NCI-H187 treated with DMSO at 0.1 percent for 48 hours (cell line): Measurements from ENCODE around the gene VDR.
"Not testable (repeated sequence)": the region's sequence is repeated elsewhere in the genome, so short reads cannot be mapped to it uniquely, and the experiment has no call there.

ENCODE experiments used
- DNase-seq: peaks from one replicate; lab custom pipeline; 2025; lab: John Stamatoyannopoulos, UW

Gene VDR

DNA sequence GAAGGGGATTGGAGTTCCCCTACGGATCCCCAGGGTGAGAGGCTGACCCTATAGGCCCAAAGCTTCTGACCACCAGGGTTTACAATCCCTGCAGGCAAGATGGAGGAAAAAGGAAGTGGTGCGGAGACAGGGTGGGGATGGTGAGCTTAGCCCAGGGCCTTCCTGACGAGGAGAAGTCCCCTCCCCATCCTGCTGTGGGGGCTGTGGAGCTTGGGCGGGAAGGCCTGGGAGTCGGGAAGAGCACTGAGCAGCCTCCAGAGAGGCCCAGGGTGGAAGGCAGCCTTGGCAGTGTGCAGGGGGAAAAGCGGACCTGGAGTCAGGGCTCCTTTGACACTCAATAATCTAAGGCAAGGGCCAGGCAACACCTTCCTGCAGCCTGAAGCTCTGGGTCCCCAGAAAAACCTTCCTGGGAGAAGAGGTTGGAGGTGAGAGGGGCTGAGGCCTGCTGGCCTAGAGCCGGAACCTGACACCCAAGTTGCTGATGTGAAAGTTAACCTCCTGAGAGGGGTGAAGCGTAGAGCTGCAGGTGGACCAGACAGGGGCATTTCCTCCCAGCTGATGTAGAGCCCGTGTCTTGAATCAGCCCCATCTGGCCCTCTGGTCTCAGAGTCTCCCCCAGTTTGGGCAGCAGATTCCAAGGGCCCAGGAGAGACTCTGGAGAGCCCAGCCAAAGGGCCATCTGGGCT, 91.1 kb downstream of the VDR start:
- no peak for DNase-seq

DNA sequence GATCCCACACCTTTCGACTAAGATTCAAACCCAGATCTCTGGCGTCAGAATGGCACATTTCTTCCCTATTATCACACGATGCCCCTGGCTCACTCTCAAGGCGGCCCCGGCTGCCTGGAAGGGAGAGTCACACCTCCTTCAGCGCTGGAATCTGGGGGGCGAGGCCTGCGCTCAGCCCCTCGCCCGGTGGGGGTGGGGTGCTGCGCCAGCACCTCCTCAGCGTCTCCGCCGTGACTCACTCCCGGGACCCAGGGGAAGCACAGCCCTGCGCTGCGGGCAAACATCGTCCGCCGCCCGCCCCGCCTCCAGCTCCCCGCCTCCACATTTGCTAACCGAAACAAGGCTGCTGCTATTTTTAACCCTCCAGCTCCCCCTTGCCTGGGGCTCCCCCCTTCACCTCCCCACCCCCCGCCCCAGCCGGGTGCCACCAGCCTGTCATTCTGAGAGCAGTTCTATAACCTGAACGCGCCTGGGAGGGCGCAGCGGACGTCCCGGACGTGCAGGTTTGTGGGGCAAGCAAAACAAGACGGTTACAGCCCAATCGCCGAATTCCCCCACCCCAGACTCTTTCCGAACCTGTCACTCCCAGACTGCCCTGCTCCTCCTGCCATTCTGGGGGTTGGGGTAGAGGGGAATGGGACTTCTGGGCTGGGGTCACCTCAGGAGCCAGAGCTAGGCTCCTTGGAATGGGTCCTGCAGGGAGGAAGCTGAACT, 91.8 kb downstream of the VDR start:
- DNase-seq = no peak

DNA sequence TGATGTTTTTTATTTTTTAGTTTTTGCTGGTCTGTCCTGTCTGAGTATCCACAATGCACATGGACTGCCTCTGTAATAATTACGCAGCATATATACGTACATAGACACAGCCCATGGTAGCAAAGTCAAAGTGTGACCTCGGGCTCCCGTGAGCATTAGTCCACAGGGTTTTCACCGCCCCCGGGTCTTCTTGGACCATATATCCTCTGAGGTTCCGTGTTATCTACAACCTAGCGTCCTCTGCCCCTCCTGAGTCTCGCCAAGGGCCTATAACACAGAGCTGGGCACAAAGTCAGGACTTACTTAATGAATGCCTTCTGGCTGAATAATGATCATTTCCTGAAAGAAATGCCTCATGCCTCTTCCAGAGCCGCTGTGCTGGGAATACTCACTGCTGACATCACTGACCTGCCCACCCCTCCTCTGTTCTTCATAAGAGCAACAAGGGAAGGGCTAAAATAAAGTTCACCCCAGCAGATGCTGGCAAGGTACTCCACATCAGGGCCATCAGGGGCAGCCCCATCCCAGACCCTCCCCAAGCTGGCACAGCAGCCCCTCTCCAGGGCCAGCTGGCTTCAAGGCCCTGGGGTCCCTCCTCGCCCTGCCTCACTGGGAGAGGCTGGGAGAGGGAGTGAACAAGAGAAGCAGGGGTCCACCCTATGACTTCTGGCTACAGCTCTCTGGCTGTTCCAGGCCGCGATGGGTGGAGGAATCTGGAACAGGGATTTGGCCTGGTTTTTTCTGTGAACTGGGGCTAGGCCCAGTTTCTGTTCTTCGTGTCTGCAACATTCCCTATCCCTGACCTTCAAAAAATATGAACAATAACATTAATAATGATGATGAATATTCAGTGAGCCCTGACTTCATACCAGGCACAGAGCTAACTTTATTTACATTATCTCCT, 93.0 kb downstream of the VDR start:
- no peak for DNase-seq

DNA sequence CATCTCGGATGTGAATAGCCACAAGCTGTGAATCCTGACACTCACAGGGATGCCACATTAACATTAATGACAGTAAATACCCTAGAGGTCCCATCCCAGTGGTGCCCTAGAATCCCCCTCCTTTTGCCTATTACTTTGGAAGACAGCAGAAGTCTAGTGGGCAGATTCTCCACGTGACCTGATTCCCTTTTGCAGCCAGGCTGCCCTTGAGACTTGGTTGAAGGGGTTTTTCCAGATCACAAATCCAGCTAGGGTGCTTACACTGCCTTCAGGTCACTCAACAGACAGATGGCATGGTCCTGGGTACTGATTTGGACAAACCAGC, 93.8 kb downstream of the VDR start:
- DNase-seq = no peak

DNA sequence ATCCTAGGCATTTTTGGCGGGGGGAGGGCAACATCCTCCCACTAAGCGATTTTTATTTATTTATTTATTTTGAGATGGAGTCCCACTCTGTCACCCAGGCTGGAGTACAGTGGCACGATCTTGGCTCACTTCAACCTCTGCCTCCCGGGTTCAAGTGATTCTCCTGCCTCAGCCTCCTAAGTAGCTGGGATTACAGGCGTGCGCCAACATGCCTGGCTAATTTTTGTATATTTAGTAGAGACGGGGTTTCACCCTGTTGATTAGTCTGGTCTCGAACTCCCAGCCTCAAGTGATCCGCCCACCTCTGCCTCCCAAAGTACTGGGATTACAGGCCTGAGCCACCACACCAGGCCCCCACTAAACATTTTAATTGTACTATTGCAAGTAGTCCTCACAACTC, 95.3 kb downstream of the VDR start:
- not testable (repeated sequence) for DNase-seq

DNA sequence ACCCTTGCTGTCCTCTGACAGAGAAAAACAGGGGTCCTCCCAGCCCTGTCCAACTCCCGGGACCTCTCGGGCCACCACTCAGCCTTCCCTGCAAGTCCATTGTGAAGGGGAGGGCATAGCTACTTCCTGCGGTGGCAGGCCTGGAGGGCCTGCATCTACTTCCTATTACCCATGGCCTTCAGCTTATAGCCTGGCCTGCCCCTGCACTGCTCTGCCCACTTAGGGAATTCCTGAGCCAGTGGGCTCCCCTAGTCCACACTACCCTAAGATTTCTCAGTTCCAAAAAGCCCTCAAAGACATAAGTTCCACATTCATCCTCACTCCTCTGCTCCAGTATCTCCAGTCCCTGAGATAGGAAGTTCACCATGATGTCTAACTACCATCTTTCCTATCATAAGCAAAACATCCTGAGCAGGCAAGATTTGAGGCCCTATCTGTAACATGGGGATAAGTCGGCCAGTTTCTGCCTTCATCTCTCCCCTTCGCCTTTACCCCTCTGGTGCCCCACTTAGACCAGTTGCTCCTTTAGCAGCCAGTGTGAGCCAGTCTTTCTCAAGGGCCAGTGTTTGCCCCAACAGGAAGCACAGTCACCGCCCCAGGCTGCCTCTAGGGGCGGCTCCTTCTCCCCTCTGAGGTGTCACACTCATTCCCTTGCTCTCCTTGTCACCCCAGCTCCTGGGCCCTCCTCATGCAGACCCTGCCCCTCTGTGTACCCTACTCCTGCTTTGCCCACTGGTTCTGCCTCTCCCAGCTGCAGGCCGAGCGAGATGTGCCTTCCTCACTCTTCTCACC, 96.0 kb downstream of the VDR start:
- DNase-seq = no peak

DNA sequence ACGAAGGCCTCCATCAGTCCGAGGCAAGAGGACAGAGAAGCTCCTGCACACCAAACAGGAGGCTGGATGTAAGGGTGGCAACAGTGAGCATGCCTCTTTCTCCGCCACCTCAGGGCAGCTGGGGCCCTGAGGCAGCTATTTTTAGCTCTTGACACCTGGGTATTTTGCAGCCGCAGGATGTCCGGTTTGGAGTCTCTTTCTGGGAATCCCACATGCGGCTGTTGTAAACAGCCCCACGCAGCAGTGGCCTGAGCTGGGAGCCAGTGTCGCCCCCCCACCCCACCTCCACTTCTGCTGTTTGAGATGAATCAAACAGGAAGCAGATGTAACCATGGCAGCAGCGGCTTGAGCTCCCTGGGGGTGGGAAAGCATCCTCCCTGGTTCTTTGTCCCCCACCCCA, 96.7 kb downstream of the VDR start:
- no peak for DNase-seq

DNA sequence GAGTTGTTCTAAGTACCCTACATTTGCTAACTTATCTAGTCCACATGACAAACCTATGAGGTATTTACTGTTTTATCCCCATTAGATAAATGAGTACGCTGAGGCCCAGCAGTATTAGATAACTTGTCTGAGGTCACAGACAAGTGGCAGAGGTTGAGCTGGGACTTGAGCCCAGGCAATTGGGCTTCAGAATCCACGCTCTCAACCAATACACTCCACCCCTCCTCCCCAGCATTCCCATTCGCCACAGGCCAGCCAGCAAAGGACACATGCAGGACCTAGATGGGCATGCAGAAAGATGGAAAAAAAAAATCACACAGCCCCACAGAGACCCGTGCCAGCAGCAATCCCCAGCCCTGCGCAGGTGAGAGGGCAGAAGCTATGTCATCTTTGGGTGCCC, 97.5 kb downstream of the VDR start:
- DNase-seq = no peak

DNA sequence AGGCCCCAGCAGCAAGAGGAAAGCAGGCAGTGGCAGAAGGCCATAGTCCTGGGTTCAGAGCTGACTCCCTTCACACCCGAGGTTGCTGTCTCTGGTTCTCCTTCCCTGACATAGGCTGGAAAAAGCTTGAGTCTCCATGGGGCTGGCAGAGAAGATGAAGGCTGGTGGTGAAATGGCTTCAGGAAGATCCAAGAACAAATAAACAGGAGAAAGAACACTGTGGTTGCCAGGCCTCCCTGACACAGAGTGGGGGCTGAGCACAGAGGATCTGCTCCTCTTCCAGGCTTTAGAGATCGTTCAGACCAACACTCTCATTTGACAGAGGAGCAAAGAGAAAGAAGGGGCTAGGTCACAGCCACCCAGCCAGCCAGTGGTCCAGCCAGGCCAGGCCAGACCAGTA, 99.4 kb downstream of the VDR start:
- DNase-seq = no peak

DNA sequence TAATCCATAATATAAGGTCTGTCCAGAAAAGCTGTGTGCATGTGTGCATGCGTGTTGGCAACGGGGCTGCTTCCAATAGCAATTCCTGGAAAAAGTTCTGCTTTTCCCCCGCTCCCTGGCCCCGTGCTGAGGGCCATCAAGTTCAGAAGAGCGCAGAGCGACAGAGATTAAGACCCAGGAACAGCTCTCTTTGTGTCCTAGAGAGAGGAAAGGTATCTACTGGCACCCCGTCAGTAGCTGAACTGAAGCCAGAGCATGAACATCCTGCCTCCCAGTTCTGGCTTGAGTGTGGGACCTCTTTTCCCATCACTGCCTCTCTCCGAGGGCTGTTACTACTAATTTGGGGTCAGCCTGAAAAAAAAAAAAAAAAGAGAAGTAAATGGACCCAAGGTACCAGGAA, 100.6 kb downstream of the VDR start:
- DNase-seq = no peak

DNA sequence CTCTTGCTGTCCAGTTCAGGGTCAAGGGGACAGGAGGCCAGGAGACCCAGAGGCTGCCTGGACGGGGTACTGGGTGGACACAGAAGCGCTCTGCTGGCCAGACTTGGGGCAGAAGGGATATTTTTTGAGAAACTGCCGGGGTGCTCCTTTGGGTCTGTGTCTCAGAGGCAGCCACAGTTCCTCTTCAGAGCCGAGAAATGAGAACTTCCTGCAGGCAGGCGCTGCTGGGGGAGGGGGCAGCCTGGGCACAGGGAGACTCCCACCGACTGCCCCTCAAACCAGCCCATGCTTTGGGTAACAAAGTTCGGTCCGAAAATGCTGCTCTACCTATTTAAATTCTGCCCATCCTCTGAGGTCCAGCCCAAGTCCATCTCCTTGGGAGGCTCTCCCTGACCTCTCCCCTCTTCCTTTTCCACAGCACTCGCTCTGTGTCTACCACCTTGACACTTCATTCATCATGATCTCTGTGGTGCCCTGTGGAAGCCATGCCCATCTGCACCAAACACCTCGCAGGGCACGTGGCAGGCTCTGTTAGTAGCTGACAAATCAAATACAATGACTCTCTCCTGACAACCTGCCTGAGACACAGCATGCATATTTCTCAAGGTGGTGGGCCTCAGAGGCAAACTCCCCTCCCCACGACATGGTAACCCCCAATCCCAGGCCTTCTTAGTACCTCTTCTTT, 101.5 kb downstream of the VDR start:
- no peak for DNase-seq

DNA sequence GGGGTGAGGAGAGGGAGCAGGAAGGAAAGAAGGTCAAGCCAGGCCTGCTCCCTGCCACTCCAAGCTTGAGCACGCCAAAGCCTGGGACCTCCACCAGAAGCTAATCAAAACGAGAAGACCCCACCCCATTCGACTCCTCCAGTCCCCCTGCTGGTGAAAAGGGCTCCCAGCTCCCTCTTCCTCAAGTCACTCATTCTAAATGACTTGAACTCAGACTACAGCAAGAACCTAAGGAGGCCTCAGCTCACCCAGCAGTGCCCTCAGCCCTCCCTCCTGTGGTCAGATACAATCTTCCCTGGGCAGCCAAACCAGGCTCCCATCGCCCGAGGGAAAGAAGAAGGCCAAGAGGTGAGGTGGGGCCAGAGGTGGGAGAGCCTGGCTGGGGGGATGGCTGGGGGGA, 102.5 kb downstream of the VDR start:
- DNase-seq = no peak

DNA sequence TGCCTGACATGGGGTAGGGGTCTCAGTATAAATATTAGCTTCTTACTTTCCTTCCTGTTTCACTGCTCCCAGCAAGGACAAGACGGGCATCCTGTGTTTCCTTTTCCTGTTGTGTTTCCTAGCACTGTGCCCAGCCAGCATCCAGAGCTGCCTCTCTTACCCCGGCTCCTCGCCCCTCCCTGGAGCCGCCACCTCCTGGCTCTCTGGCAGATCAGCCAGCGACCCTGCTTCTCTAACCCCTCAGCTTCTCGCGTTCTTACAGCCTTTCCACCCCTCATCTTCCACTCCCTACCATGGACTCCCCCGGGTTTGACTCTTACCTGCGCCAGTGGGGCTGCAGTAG, 102.9 kb downstream of the VDR start:
- DNase-seq = no peak

DNA sequence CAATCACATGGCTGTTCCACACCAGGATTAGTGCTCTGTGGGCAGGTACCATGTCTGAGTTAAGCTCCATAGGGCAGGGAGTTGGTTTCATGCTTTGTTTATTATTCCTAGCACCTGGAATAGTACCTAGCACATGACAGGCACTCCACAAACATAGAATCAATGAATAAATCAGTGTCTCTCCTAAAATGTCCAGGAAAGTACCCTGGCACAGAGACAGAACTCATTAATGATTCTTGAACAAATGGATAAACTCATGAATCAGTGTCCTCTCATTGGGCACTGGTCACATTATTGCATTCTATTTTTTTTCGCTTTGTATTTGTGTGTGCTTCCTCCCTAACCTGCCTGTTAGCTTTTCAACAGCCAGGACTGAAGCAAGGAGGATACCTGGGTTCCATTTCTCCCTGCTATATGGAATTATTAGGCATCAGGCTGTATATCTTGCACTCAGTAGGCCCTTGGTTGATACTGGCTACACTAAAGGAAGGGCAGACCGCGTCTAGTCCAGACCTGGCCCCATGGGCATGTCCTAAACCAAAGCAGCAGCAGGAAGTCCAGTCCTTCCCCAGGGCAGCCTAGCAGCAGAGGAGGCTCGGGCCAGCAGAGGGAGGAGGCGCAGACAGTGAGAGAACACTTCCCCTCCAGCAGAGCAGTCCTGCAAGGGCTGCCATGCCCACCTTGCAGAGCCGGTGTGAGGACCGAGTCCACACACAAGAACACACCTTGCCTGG, 103.5 kb downstream of the VDR start:
- no peak for DNase-seq

DNA sequence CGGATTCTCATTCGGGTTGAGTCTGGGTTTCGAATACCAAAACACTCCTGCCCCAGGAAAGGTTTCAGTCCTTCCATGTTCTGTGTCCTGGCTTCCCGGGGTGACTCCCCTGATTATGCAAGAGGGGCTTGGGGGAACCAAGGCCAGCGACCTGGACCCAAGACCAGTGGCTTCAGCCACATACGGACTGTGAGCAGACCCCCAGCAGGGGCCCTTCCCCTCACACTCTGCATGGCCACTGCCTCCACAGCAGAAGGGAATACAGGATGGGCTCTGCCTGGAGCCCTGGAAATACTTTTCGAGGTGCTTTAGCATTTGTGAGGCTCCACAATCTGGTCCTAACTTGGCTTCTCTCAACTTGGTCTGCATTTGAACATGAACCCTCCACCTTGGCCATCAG, 104.2 kb downstream of the VDR start:
- DNase-seq = no peak

DNA sequence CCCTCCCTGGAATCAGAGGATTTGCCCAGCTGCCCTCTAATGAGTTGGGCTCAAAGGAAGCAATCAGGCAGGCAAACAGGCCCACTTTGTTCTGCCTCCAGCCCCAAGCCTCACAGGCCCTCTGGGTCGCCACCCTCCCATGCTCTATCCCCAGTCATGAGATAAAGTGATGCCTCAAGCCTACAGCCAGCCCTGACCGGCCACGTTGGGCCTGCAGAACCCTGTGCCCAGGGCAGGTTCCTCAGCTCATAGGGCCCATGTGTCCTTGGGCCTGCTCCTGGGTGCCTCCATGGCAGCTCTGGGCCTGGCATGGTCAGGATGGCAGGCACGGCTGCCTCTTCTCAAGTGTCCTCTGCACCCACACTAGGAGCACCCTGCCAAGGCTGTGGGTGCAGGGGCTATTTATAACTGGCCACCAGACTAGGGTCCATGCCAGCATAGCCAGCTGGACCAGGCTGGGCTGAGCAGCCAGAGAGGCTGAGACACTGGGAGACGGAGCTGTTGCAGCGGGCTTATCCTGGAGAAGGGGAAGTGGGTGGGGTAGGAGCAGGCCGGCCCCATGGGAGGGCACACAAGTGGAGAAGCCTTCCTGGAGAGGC, 105.3 kb downstream of the VDR start:
- no peak for DNase-seq

DNA sequence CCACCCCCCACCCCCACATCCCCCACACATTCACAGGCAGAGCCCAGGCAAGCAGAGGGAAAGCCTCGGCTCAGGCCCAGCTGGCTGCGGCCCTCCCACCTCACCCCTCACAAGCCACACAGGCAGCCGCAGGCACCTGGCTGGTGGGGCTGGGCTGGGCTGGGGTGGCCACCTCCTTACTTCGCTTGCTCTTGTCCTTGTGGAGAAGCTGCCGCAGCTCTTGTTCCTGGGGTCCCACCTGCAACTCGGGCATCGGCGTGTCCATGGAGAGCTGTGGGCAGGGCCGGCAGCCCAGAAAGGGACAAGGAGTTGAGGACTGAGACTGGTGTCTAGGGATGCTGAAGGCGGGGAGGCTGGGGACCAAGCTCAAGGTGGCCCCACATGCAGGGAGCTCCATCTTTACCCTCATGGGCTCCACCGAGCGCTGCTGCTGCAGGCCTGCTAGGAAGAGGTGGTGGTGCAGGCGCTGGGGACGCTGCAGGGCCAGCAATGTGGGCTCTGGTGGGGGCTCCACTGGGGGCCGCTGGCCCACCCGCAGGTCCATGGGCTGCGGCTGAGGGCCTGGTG, 106.3 kb downstream of the VDR start:
- no peak for DNase-seq

DNA sequence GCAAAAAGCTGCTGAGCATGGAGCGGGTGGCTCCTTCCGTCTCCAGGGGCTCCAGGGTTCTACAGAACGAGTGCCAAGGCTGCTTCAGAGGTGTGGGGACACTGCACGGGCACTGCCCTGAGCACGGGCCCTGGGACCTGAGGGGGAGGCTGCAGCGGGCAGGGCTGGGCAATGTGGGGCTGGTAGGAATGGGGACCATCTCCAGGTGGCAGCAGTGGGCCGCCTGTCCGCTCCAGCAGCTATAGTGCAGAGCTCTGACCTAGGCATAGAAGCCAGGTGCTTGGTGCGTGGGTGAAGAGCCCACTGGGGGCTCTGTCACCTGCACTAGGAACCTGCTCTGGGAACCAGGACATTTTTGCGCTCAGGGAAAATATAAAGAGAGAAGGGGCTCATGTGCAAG, 107.4 kb downstream of the VDR start:
- DNase-seq = no peak

DNA sequence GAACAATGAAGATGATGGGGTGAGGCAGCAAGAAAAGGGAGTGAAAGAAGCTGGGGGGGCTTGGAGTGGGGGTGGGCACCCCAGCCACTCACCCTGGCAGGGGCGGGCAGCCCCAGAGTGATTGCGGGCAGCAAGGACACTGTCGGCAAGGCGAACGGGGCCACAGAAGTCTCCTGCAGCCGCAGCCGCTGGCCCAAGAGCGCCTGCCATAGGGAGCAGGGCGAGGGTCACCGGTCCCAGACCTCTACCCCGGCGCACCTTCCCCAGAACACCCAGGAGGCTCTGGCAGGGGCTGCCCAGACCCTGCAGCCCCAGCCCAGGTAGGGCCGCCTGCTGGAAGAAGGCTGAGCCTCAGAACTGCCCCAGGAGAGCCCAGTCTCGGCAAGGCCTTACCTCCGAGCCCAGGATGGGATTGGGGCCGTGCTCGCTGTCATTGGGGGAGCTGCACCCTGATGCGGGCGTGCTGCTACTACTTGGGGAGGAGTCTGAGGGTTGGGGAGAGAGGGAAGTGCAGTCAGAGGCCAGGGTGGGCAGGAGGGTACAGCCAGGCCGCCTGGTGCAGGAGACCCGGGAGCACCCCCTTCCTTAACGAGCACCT, 108.9 kb downstream of the VDR start:
- no peak for DNase-seq
